Retinal pigment epithelial cell (primary cell): ENCODE results near the gene HMOX1.
A peak's percentile ranks its signal among the peaks of the same experiment; 100 is the strongest.

ENCODE experiments used
- DNase-seq: peaks from one replicate; pipeline ENCODE4 v3.0.0-alpha.2; 2010; ENCODE audit warnings: low read depth
- H3K4me3 ChIP-seq: 2 replicates; pipeline ENCODE4 v1.5.1; 2011; ENCODE audit warnings: mild to moderate bottlenecking, low read length, control low read depth, moderate library complexity
- TF ChIP-seq, protein P1 (sequence below): conservative IDR thresholded peaks from 2 replicates; pipeline ENCODE4 v1.5.1; 2011; ENCODE audit warnings: low read depth, low read length, control low read depth, inconsistent platforms

HMOX1 gene

DNA sequence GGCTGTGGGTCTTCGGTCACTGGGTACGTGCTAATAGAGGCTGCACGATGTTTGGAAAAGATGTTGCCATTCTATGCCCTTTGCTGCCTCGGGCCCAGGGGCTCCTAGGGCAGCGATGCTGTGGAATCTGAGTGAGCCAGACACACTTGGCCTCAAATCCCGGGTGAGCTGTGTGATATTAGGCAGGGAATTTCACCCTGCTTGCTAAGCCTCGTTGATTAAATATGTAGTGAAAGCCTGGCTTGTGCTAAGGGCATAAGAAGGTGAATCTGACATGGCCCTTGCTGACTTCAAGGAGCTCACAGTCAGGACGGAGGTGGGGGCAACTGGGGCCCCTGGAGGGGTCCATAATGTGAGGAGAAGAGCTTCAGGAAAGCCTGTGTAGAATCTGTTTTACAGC, 5.4 kb upstream of the HMOX1 start:
- no peak for DNase-seq

DNA sequence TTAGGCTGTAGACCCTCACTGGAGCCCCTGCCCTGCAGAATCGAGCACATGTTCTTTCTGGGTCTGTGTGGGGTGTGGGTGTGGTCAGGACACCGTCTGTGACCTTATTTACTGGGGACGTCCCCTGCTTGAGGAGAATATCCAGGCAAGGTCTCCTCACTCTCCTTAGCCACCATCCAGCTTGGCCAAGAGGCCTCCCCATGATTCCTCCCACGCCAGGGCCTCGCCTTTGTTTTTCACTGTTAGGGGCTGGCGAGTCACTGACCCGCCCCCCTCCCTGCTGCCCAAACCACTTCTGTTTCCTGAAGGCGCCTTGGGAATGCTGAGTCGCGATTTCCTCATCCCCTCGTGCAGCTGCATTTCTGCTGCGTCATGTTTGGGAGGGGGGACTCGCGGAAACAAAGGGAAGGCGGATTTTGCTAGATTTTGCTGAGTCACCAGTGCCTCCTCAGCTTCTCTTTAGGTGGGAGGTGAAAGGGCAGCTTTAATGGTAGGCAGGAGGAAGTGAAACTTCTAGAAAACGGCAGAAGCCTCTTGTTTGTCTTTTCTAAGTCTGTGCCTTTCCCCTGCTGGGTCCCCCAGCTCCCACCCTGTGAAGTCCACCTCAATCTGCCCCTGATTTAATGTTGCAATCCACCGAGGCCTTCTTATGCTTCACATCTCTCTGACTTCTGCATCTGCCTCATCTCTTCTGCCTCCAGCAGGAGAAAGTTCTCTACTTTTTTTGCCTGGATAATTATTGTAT, 4.0 kb upstream of the HMOX1 start:
- DNase-seq: peak; percentile 94
- H3K4me3 ChIP-seq: no peak overlapping the region
- TF ChIP-seq, protein P1, sequence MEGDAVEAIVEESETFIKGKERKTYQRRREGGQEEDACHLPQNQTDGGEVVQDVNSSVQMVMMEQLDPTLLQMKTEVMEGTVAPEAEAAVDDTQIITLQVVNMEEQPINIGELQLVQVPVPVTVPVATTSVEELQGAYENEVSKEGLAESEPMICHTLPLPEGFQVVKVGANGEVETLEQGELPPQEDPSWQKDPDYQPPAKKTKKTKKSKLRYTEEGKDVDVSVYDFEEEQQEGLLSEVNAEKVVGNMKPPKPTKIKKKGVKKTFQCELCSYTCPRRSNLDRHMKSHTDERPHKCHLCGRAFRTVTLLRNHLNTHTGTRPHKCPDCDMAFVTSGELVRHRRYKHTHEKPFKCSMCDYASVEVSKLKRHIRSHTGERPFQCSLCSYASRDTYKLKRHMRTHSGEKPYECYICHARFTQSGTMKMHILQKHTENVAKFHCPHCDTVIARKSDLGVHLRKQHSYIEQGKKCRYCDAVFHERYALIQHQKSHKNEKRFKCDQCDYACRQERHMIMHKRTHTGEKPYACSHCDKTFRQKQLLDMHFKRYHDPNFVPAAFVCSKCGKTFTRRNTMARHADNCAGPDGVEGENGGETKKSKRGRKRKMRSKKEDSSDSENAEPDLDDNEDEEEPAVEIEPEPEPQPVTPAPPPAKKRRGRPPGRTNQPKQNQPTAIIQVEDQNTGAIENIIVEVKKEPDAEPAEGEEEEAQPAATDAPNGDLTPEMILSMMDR: no peak

More for the DNA sequence above, 5.4 kb upstream of the HMOX1 start:
- no peak overlapping the region for H3K4me3 ChIP-seq
- TF ChIP-seq, protein P1: no peak

GRCh38 chr22:35377735-35378134, 3.2 kb upstream of the HMOX1 start:
- no peak overlapping the region for H3K4me3 ChIP-seq
- TF ChIP-seq, protein P1: no peak
- no peak for DNase-seq

DNA sequence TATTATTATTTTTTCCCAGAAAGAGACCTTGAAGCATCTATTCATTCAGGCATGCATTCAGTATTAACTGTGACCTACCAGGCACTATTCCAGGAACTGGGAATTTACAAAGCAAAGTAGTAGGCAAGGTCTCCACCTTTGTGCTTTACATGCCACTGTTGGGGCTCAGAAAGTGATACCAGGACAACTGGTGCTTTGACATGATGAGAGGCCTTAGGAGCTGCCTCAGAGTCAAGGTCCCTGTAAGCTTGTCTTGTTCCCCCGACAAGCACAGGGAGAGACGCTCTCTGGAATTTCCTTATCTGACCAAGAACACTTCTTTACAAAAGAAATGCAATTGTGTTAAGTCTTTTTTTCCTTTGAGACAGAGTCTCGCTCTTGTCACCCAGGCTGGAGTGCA, 2.3 kb upstream of the HMOX1 start:
- no peak for DNase-seq
- TF ChIP-seq, protein P1: no peak

DNA sequence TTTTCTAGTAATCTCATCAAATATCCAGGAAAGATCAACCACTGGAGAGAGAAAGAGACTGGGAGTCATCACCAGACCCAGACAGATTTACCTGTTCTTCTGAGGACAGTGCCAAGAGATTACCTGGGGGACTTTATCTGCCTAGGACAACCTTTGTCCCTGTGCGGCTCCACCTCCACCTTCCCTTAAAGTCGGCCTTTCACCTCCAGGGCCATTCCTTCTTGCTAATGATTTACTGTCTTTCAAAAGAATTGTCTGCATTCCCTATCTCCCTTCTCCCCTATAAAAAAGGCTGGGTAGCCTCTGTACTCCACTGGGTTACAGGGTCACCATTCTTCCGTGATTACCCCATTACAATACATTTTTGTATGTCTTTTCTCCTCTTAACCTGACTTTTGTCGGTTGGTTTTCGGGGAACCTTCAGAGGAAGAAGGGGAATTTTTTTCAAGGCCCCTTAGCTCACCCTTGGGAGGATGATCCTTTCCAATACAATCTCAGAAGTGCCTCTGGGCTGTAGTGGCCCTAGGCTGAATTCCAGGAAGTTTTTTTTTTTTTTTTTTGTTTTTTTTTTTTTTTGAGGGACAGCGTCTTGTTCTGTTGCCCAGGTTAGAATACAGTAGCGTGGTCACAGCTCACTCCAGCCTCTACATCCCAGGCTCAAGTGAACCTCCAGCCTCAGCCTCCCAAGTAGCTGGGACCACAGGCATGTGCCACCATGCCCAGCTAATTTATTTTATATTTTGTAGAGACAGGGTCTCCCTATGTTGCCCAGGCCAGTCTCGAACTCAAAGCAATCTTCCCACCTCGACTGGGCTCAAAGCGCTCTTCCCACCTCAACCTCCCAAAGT, 1.5 kb upstream of the HMOX1 start:
- no peak for DNase-seq
- H3K4me3 ChIP-seq: no peak overlapping the region
- TF ChIP-seq, protein P1: no peak

More for the DNA sequence above, 2.3 kb upstream of the HMOX1 start:
- H3K4me3 ChIP-seq: no peak overlapping the region

DNA sequence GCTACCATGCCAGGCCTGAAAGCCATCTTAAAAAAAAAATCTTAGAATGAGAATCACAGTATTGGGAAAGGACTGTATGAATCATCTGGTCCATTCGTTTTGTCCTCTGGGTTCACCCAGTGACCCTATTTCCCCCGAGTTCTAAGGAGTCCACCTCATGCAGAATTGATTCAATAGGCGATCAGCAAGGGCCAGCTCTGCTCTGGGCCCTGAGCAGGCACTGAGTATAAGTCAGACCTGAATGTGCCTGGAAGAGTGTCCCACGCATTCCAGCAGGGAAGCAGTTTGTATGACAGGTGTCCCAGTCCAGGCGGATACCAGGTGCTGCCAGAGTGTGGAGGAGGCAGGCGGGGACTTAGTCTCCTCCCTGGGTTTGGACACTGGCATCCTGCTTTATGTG, 883 bp upstream of the HMOX1 start:
- no peak overlapping the region for H3K4me3 ChIP-seq
- TF ChIP-seq, protein P1: no peak
- no peak for DNase-seq
